ENCODE measurements around the gene ZGLP1.

The ZGLP1 gene

DNA sequence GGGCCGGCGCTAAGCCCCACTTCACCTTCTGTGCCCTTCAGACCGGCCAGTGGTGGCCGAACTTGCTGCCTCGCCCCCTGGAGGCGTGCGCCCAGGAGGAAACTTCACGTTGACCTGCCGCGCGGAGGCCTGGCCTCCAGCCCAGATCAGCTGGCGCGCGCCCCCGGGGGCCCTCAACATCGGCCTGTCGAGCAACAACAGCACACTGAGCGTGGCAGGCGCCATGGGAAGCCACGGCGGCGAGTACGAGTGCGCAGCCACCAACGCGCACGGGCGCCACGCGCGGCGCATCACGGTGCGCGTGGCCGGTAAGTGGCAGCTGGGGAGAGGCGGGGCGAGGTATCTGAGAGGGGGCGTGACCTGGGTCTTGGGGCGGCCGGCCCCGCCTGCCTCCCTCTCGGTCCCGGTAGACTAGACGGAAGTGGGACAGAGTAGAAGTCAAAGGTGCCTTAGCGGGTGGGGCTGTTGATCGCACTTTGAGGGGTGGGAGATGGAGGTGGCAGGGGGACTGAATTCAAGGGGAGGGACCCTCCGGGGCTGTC is 14.2 kb downstream of the ZGLP1 start:
- no peaks in the 10 kb centered on the region for H3K27me3 ChIP-seq (ENCODE audit: insufficient read depth, low read length, poor library complexity, severe bottlenecking)
- no peak overlapping the region for H3K9ac ChIP-seq (ENCODE audit: low read depth, low read length, poor library complexity, severe bottlenecking)
- no peak overlapping the region for H3K4me2 ChIP-seq (ENCODE audit: low read depth, low read length, poor library complexity, severe bottlenecking)
- no peaks in the 10 kb centered on the region for H3K36me3 ChIP-seq (ENCODE audit: insufficient read depth, low read length)
- H3K79me2 ChIP-seq (ENCODE audit: insufficient read depth, low read length): no peaks in the 10 kb centered on the region
- no peak overlapping the region for H3K4me3 ChIP-seq (ENCODE audit: low read length, poor library complexity, severe bottlenecking)
- H3K9me3 ChIP-seq (ENCODE audit: insufficient read depth, low read depth, low read length): no peaks in the 10 kb centered on the region
- TF ChIP-seq EZH2phosphoT487 (IDR thresholded peaks at IDR 0.05; ENCODE audit: borderline replicate concordance): no peak
- no peaks in the 10 kb centered on the region for H3F3A ChIP-seq (ENCODE audit: low read depth)
- no peaks in the 10 kb centered on the region for H4K20me1 ChIP-seq (ENCODE audit: insufficient read depth, low read length, poor library complexity, severe bottlenecking)
- H2AFZ ChIP-seq (ENCODE audit: low read length): no peak overlapping the region
- H3K9me2 ChIP-seq (replicated peaks; ENCODE audit: low read depth, low read length): no peaks in the 10 kb centered on the region
- no peaks in the 10 kb centered on the region for H3K4me1 ChIP-seq (ENCODE audit: insufficient read depth, low read length, poor library complexity, severe bottlenecking)

DNA sequence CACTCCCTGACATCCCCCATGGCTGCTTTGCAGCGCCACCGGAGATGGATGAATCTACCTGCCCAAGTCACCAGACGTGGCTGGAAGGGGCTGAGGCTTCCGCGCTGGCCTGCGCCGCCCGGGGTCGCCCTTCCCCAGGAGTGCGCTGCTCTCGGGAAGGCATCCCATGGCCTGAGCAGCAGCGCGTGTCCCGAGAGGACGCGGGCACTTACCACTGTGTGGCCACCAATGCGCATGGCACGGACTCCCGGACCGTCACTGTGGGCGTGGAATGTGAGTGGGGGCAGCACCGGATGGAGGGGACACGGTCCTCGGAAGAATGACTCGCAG is 15.3 kb downstream of the ZGLP1 start:
- H3K79me2 ChIP-seq (ENCODE audit: insufficient read depth, low read length): no peaks in the 10 kb centered on the region
- no peaks in the 10 kb centered on the region for H3K36me3 ChIP-seq (ENCODE audit: insufficient read depth, low read length)
- no peaks in the 10 kb centered on the region for H3F3A ChIP-seq (ENCODE audit: low read depth)
- H3K4me3 ChIP-seq (ENCODE audit: low read length, poor library complexity, severe bottlenecking): no peak overlapping the region
- H3K9me2 ChIP-seq (replicated peaks; ENCODE audit: low read depth, low read length): no peaks in the 10 kb centered on the region
- no peaks in the 10 kb centered on the region for H4K20me1 ChIP-seq (ENCODE audit: insufficient read depth, low read length, poor library complexity, severe bottlenecking)
- H3K9me3 ChIP-seq (ENCODE audit: insufficient read depth, low read depth, low read length): no peaks in the 10 kb centered on the region
- no peak overlapping the region for H2AFZ ChIP-seq (ENCODE audit: low read length)
- H3K27me3 ChIP-seq (ENCODE audit: insufficient read depth, low read length, poor library complexity, severe bottlenecking): no peaks in the 10 kb centered on the region
- no peak overlapping the region for H3K4me2 ChIP-seq (ENCODE audit: low read depth, low read length, poor library complexity, severe bottlenecking)
- peaks cover 2% of the 10 kb centered on the region for H3K4me1 ChIP-seq (ENCODE audit: insufficient read depth, low read length, poor library complexity, severe bottlenecking)
- no peak overlapping the region for H3K9ac ChIP-seq (ENCODE audit: low read depth, low read length, poor library complexity, severe bottlenecking)
- no peak for TF ChIP-seq EZH2phosphoT487 (IDR thresholded peaks at IDR 0.05; ENCODE audit: borderline replicate concordance)
- TF ChIP-seq, protein P1, sequence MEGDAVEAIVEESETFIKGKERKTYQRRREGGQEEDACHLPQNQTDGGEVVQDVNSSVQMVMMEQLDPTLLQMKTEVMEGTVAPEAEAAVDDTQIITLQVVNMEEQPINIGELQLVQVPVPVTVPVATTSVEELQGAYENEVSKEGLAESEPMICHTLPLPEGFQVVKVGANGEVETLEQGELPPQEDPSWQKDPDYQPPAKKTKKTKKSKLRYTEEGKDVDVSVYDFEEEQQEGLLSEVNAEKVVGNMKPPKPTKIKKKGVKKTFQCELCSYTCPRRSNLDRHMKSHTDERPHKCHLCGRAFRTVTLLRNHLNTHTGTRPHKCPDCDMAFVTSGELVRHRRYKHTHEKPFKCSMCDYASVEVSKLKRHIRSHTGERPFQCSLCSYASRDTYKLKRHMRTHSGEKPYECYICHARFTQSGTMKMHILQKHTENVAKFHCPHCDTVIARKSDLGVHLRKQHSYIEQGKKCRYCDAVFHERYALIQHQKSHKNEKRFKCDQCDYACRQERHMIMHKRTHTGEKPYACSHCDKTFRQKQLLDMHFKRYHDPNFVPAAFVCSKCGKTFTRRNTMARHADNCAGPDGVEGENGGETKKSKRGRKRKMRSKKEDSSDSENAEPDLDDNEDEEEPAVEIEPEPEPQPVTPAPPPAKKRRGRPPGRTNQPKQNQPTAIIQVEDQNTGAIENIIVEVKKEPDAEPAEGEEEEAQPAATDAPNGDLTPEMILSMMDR (conservative IDR thresholded peaks at IDR 0.05; ENCODE audit: low read length): no peak

DNA sequence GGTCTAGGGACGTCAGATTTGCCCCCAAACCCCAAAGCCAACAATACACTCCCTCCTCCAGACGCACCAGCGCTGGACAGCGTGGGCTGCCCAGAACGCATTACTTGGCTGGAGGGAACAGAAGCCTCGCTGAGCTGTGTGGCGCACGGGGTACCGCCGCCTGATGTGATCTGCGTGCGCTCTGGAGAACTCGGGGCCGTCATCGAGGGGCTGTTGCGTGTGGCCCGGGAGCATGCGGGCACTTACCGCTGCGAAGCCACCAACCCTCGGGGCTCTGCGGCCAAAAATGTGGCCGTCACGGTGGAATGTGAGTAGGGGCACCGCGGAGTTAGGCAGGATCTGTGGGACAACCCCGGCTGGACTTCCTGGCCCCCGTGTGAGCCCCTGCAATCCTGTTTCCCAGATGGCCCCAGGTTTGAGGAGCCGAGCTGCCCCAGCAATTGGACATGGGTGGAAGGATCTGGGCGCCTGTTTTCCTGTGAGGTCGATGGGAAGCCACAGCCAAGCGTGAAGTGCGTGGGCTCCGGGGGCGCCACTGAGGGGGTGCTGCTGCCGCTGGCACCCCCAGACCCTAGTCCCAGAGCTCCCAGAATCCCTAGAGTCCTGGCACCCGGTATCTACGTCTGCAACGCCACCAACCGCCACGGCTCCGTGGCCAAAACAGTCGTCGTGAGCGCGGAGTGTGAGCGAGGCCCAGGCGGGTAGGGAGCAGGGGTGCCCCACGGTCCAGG is 15.8 kb downstream of the ZGLP1 start:
- Histone ChIP-seq H3K4me1 (ENCODE audit: insufficient read depth, low read length, poor library complexity, severe bottlenecking) (peaks cover 7% of the 10 kb centered on the region), H3K9ac (ENCODE audit: low read depth, low read length, poor library complexity, severe bottlenecking) (no peak overlapping the region), H3K4me2 (ENCODE audit: low read depth, low read length, poor library complexity, severe bottlenecking) (no peak overlapping the region), H3K79me2 (ENCODE audit: insufficient read depth, low read length) (no peaks in the 10 kb centered on the region), H2AFZ (ENCODE audit: low read length) (no peak overlapping the region), H3K9me2 (replicated peaks; ENCODE audit: low read depth, low read length) (no peaks in the 10 kb centered on the region), H4K20me1 (ENCODE audit: insufficient read depth, low read length, poor library complexity, severe bottlenecking) (no peaks in the 10 kb centered on the region), H3F3A (ENCODE audit: low read depth) (no peaks in the 10 kb centered on the region), H3K9me3 (ENCODE audit: insufficient read depth, low read depth, low read length) (no peaks in the 10 kb centered on the region), H3K4me3 (ENCODE audit: low read length, poor library complexity, severe bottlenecking) (no peak overlapping the region), H3K27me3 (ENCODE audit: insufficient read depth, low read length, poor library complexity, severe bottlenecking) (no peaks in the 10 kb centered on the region), H3K36me3 (ENCODE audit: insufficient read depth, low read length) (no peaks in the 10 kb centered on the region)
- TF ChIP-seq, protein P1 (conservative IDR thresholded peaks at IDR 0.05; ENCODE audit: low read length): no peak
- no peak for TF ChIP-seq EZH2phosphoT487 (IDR thresholded peaks at IDR 0.05; ENCODE audit: borderline replicate concordance)

Data from Loucy (cell line).